HAP-1 (cell line): Measurements from ENCODE around the gene HTR1A.

ENCODE experiments used
- DNase-seq, 2 experiments: peaks; one replicate each; pipeline ENCODE4 v3.0.0-alpha.2; 2016 to 2020; ENCODE audit warnings: low spot score in 2 of 2
- H3K27me3 ChIP-seq: fragments of 250-450 bp; sonication (Bioruptor Pico); 2 replicates; pipeline ENCODE4 v1.5.1; 2020; ENCODE audit warnings: low read depth, mild to moderate bottlenecking, moderate library complexity
- H3K36me3 ChIP-seq: fragments of 250-450 bp; sonication (Bioruptor Pico); replicated peaks from 2 replicates; pipeline ENCODE4 v1.5.1; 2020; ENCODE audit warnings: mild to moderate bottlenecking
- H3K4me1 ChIP-seq: fragments of 250-450 bp; sonication (Bioruptor Pico); 2 replicates; pipeline ENCODE4 v1.5.1; 2020; ENCODE audit warnings: mild to moderate bottlenecking
- H3K4me3 ChIP-seq: fragments of 250-450 bp; sonication (Bioruptor Pico); 2 replicates; pipeline ENCODE4 v1.5.1; 2020; ENCODE audit warnings: mild to moderate bottlenecking, moderate library complexity
- H3K9me3 ChIP-seq: fragments of 250-450 bp; sonication (Bioruptor Pico); 2 replicates; pipeline ENCODE4 v1.5.1; 2020; ENCODE audit warnings: mild to moderate bottlenecking, moderate library complexity
- in situ Hi-C: fragments of 300-500 bp; cut with MboI; formaldehyde crosslinking; loops from 3 replicates; pipeline ENCODE4 v1.14.3; 2020; ENCODE audit warnings: low sequenced_read_pairs, inconsistent platforms, mixed read lengths

Gene HTR1A

DNA sequence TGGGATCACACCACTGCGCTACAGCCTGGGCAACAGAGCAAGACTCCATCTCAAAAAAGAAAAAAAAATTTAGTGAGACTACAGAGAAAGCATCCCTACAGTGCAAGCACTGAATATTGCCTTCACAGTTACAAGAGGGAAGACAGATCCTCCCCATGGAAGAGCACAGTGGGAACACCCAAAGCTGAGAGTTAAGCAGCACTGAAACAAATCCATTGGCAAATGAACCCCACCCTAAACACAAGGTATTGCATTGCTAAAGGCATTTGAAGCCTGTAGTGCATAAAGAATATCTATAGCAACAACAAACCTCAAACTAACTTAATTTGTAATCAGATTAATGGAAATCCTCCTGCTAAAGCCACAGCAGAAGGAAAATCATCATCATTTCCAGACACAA is 27.1 kb downstream of the HTR1A start:
- no peaks in the 10 kb centered on the region for H3K27me3 ChIP-seq
- H3K9me3 ChIP-seq: no peaks in the 10 kb centered on the region
- H3K36me3 ChIP-seq: no peaks in the 10 kb centered on the region
- H3K4me1 ChIP-seq: no peaks in the 10 kb centered on the region
- no peak overlapping the region for H3K4me3 ChIP-seq
- in situ Hi-C loops: no loop called here
- no peak for DNase-seq

DNA sequence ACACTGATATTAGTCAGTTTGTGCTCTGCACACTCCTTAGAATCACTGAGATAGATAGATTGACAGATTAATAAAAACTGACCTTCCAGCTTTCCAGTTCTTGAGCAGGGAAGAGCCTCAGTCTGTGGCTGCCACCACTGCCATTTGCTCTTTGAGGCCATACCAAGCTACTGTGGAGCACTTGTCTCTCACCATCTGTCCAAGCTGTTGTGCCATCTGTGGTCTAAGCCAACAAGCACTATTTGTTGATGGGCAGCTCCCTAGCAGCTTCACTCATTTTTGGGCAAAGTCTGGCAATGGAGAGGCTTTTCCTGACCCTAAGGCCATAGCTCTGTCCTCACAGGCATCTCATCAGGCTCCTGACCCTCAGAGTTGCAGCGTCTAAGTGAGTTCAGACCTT is 30.4 kb downstream of the HTR1A start:
- no peak for DNase-seq
- Histone ChIP-seq H3K9me3 (no peaks in the 10 kb centered on the region), H3K36me3 (no peaks in the 10 kb centered on the region), H3K4me3 (no peak overlapping the region), H3K27me3 (no peaks in the 10 kb centered on the region), H3K4me1 (no peaks in the 10 kb centered on the region)
- in situ Hi-C loops: no loop called here

DNA sequence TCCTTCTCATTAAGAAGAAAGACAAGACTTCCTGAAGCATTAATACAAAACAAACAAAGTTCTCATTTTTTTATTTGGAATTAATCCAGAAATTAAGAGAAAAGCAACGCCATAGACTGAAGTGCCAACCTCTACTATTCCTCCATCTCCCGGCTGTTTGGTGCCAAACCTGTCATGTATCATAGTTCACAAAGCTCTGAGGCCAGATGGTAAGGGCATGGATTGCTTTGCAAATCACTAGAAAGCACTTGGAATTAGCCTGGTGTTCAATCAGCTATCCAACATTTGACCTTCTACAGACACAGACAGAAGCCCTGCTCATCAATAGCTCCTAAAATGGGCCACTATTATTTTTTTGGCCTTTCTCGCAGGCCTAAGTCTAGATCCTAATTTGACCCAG is 33.8 kb downstream of the HTR1A start:
- no peak for DNase-seq
- Histone ChIP-seq H3K4me3 (no peak overlapping the region), H3K36me3 (no peaks in the 10 kb centered on the region), H3K4me1 (no peaks in the 10 kb centered on the region), H3K9me3 (no peaks in the 10 kb centered on the region), H3K27me3 (no peaks in the 10 kb centered on the region)
- in situ Hi-C loops: no loop called here

DNA sequence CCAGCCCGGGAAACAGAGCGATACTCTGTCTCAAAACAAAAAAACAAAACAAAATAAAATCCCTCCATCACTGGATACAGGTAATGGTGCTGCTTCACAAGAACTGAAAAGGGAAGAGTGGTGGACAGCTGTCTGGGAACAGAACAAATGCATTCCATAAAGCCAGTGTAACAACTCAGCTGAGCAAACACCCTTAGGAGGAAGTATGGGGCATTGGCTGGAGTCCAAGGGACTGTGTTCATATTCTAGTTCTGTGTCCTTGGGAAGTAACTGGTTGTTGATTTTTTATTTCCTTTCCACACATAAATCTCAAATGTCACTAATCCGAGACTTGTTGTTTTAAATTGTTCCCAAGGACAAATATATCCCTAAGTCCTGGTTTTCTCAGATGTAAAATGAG is 38.3 kb downstream of the HTR1A start:
- Histone ChIP-seq H3K4me3 (no peak overlapping the region), H3K27me3 (no peaks in the 10 kb centered on the region), H3K9me3 (no peaks in the 10 kb centered on the region), H3K4me1 (no peaks in the 10 kb centered on the region), H3K36me3 (no peaks in the 10 kb centered on the region)
- in situ Hi-C loops: no loop called here
- DNase-seq: no peak

DNA sequence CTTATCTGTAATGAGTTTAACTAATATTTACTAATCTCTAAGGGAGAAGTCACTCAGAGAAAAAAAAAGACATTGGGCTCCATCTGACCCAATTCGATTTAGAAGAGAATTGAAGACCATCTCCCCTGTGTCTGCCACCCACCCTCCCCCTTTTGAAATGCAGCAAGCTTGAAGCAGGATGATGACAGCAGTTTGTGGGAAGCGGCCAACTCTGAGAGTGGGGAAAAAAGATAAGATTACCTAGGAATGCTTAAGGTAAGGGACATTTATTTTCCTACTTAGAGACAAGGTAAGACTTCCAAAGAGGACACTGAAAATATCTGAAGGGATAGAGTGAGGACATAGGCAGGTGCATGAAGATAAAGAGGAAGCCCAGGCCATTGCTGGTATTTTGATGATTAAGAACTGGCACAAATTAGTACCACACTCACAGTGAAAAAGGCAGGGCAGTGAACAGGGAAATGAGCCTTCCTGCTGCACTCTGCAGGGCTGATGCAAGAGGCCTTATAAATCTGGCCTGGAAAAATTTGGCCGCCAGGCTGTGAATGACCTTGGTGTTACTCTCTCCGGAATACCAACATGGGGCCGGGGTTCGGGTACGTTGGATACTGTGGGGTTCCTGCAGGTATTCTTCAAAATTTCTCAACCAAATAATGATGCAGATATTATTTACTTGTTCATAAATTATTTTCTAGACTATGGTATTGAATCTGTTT is 42.3 kb downstream of the HTR1A start:
- H3K27me3 ChIP-seq: no peaks in the 10 kb centered on the region
- no peaks in the 10 kb centered on the region for H3K9me3 ChIP-seq
- H3K36me3 ChIP-seq: no peaks in the 10 kb centered on the region
- in situ Hi-C loops: no loop called here
- no peak for DNase-seq
- no peak overlapping the region for H3K4me3 ChIP-seq
- H3K4me1 ChIP-seq: no peaks in the 10 kb centered on the region

DNA sequence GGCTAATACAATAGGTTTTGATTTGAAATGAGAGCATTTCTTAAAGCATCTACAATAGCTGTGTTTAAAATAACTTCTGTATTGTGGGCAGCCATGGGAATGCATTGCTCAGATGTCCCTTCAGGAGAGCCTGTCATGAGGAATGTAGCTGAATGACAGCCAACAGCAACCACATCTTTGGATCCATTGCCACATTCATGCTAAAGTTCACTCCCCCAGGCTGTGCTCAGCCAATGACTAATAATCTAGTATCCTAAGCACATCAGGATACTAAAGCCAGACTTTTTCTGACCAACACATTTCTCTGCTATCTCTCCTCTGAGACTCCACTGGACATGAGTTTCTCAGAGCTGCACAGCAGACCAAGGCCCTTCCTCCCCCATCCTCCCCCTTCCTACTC is 45.5 kb downstream of the HTR1A start:
- DNase-seq: no peak
- H3K4me1 ChIP-seq: no peaks in the 10 kb centered on the region
- H3K27me3 ChIP-seq: no peaks in the 10 kb centered on the region
- no peaks in the 10 kb centered on the region for H3K36me3 ChIP-seq
- H3K9me3 ChIP-seq: no peaks in the 10 kb centered on the region
- H3K4me3 ChIP-seq: no peak overlapping the region
- in situ Hi-C loops: no loop called here

DNA sequence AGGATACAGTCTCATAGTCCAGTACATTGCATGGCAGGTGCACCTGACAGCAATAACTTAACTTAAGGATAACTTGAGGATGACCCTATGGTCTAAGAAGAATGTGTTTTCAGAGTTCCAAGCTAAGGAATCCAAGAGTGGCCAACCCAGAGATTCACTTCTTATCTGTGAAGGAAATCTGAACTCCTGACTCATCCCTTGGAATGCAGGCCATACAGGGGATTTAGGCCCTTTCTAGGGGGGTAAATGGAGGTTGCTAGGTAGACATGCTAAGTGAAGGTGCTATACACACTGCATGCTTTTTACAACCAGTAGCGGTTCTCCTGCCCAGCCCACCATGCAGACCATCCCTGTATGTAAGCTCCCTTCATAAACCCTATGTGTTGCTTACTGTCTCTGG is 50.4 kb downstream of the HTR1A start:
- no peaks in the 10 kb centered on the region for H3K27me3 ChIP-seq
- H3K4me3 ChIP-seq: no peak overlapping the region
- in situ Hi-C loops: no loop called here
- H3K36me3 ChIP-seq: no peaks in the 10 kb centered on the region
- no peaks in the 10 kb centered on the region for H3K9me3 ChIP-seq
- no peak for DNase-seq
- H3K4me1 ChIP-seq: no peaks in the 10 kb centered on the region
